ENCODE data around the gene LSAMP.

The LSAMP gene

DNA sequence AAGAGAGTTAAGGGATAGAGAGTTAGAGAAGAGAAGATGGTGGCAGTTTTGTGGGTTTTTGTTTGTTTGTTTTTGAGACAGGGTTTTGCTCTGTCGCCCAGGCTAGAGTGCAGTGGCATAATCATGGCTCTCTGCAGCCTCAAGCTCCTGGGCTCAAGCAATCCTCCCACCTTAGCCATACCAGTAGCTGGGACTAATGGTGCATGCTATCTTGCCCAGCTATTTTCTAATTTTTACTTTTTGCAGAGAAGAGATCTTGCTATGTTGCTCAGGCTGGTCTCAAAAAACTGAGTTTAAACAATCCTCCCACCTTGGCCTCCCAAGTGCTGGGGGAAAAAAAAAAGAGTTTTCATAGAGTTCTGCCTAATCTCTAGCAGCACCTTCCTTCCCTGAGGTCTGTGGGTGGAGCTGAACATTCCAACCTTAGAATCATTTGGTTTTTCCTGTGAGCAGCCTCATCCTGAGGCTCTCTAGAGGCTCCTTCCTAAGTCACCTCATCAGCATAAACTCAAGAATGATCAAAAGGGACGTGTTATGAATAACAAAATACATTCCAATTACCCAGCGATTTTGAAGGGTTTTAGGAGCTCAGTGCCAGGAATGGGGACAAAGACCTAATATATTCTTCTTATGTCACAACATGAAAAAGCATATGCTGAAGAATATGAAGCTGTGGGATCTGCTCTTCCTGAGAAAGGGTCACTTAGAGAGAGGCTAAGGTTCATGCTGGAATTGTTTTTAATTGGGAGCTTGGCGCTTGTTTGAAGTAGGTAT, 180.6 kb downstream of the LSAMP start:
- no peaks in the 10 kb centered on the region for H3K36me3 ChIP-seq (ENCODE audit: insufficient read depth, low read length)
- TF ChIP-seq, protein P1, sequence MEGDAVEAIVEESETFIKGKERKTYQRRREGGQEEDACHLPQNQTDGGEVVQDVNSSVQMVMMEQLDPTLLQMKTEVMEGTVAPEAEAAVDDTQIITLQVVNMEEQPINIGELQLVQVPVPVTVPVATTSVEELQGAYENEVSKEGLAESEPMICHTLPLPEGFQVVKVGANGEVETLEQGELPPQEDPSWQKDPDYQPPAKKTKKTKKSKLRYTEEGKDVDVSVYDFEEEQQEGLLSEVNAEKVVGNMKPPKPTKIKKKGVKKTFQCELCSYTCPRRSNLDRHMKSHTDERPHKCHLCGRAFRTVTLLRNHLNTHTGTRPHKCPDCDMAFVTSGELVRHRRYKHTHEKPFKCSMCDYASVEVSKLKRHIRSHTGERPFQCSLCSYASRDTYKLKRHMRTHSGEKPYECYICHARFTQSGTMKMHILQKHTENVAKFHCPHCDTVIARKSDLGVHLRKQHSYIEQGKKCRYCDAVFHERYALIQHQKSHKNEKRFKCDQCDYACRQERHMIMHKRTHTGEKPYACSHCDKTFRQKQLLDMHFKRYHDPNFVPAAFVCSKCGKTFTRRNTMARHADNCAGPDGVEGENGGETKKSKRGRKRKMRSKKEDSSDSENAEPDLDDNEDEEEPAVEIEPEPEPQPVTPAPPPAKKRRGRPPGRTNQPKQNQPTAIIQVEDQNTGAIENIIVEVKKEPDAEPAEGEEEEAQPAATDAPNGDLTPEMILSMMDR (conservative IDR thresholded peaks at IDR 0.05; ENCODE audit: low read length), result no peak
- no peak for TF ChIP-seq EZH2phosphoT487 (IDR thresholded peaks at IDR 0.05; ENCODE audit: borderline replicate concordance)
- no peaks in the 10 kb centered on the region for H3K79me2 ChIP-seq (ENCODE audit: insufficient read depth, low read length)
- no peak overlapping the region for H3K4me2 ChIP-seq (ENCODE audit: low read depth, low read length, poor library complexity, severe bottlenecking)
- H3K9me3 ChIP-seq (ENCODE audit: insufficient read depth, low read depth, low read length), result no peaks in the 10 kb centered on the region
- no peaks in the 10 kb centered on the region for H3F3A ChIP-seq (ENCODE audit: low read depth)
- H4K20me1 ChIP-seq (ENCODE audit: insufficient read depth, low read length, poor library complexity, severe bottlenecking), result no peaks in the 10 kb centered on the region
- H3K4me3 ChIP-seq (ENCODE audit: low read length, poor library complexity, severe bottlenecking), result no peak overlapping the region
- H3K27me3 ChIP-seq (ENCODE audit: insufficient read depth, low read length, poor library complexity, severe bottlenecking), result no peaks in the 10 kb centered on the region
- H3K9me2 ChIP-seq (replicated peaks; ENCODE audit: low read depth, low read length), result no peaks in the 10 kb centered on the region
- H3K4me1 ChIP-seq (ENCODE audit: insufficient read depth, low read length, poor library complexity, severe bottlenecking), result no peaks in the 10 kb centered on the region
- no peak overlapping the region for H3K9ac ChIP-seq (ENCODE audit: low read depth, low read length, poor library complexity, severe bottlenecking)
- H2AFZ ChIP-seq (ENCODE audit: low read length), result no peak overlapping the region

DNA sequence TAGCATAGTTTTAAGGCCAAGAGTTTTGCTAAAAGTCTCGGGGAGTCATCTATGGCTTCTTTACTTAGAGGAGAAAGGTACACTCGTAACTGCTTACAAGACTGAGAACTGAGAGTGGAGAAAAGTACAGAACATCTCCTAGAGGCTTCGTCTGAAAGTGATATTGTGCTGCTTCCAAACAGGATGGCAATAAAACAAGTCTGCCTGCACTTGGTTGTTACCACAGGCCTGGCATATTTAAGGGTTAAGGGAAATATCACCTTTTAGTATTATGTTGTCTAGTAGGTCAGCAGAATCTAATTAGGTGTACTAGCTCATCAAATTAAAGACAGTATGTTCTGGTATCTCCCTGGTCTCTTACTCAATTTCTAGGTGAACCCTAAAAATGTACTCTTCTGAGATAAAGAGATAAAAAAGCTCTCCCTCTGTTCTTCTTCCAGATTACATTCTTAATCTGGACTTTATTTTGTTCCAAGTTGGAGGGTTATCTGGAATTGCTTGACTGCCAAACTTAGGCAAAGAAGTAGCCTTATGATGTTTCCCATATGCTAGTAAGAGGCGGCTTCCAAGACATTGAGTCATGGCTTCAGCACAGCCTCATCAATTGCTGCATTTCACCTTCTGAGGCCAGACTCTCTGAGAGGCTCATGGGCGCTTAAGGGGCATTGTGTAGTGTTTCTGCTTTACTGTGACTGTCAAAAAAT, 181.3 kb downstream of the LSAMP start:
- Histone ChIP-seq H3K79me2 (ENCODE audit: insufficient read depth, low read length) (no peaks in the 10 kb centered on the region), H3K4me3 (ENCODE audit: low read length, poor library complexity, severe bottlenecking) (no peak overlapping the region), H3K27me3 (ENCODE audit: insufficient read depth, low read length, poor library complexity, severe bottlenecking) (no peaks in the 10 kb centered on the region), H3K4me2 (ENCODE audit: low read depth, low read length, poor library complexity, severe bottlenecking) (no peak overlapping the region), H3F3A (ENCODE audit: low read depth) (no peaks in the 10 kb centered on the region), H3K36me3 (ENCODE audit: insufficient read depth, low read length) (no peaks in the 10 kb centered on the region), H2AFZ (ENCODE audit: low read length) (no peak overlapping the region), H4K20me1 (ENCODE audit: insufficient read depth, low read length, poor library complexity, severe bottlenecking) (no peaks in the 10 kb centered on the region), H3K9me2 (replicated peaks; ENCODE audit: low read depth, low read length) (no peaks in the 10 kb centered on the region), H3K9me3 (ENCODE audit: insufficient read depth, low read depth, low read length) (no peaks in the 10 kb centered on the region), H3K4me1 (ENCODE audit: insufficient read depth, low read length, poor library complexity, severe bottlenecking) (no peaks in the 10 kb centered on the region), H3K9ac (ENCODE audit: low read depth, low read length, poor library complexity, severe bottlenecking) (no peak overlapping the region)
- TF ChIP-seq, protein P1 (conservative IDR thresholded peaks at IDR 0.05; ENCODE audit: low read length), result no peak
- TF ChIP-seq EZH2phosphoT487 (IDR thresholded peaks at IDR 0.05; ENCODE audit: borderline replicate concordance), result no peak

DNA sequence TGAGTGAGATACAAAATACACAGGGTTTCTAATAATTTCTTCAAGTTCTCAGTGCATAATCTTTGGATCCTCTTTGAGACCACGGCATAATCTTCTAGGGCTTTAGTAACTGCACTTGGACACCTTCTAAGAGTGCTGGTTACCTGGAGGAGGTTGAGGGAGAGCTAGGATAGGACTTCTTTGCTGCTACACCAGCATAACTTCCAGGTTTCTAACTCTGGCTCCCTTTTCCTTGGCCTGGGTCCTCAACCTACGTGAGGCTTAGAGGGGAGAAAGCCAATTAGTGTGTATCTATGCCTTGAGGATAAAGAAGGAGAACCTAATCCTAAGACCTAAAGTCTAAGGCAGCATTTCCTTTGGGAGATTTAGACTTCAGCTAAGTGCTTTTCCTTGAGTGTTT, 184.8 kb downstream of the LSAMP start:
- no peaks in the 10 kb centered on the region for H3F3A ChIP-seq (ENCODE audit: low read depth)
- TF ChIP-seq, protein P1 (conservative IDR thresholded peaks at IDR 0.05; ENCODE audit: low read length), result no peak
- no peak for TF ChIP-seq EZH2phosphoT487 (IDR thresholded peaks at IDR 0.05; ENCODE audit: borderline replicate concordance)

More for the DNA sequence above, 184.8 kb downstream of the LSAMP start:
- Histone ChIP-seq H3K4me3 (ENCODE audit: low read length, poor library complexity, severe bottlenecking) (no peak overlapping the region), H3K79me2 (ENCODE audit: insufficient read depth, low read length) (no peaks in the 10 kb centered on the region), H3K27me3 (ENCODE audit: insufficient read depth, low read length, poor library complexity, severe bottlenecking) (no peaks in the 10 kb centered on the region), H3K9ac (ENCODE audit: low read depth, low read length, poor library complexity, severe bottlenecking) (no peak overlapping the region), H3K9me3 (ENCODE audit: insufficient read depth, low read depth, low read length) (no peaks in the 10 kb centered on the region), H3K4me2 (ENCODE audit: low read depth, low read length, poor library complexity, severe bottlenecking) (no peak overlapping the region), H2AFZ (ENCODE audit: low read length) (no peak overlapping the region), H3K36me3 (ENCODE audit: insufficient read depth, low read length) (no peaks in the 10 kb centered on the region), H3K4me1 (ENCODE audit: insufficient read depth, low read length, poor library complexity, severe bottlenecking) (no peaks in the 10 kb centered on the region), H4K20me1 (ENCODE audit: insufficient read depth, low read length, poor library complexity, severe bottlenecking) (no peaks in the 10 kb centered on the region), H3K9me2 (replicated peaks; ENCODE audit: low read depth, low read length) (no peaks in the 10 kb centered on the region)
